Ovary (tissue), 3 donors: ENCODE data around the gene LHX4.

Experiments used
- POLR2A ChIP-seq: fragments of 450-650 bp; IDR thresholded peaks from one replicate; pipeline ENCODE4 v1.6.1; 2017; ENCODE audit warnings: antibody characterized with exemption, mild to moderate bottlenecking, moderate library complexity
- TF ChIP-seq, protein P1 (sequence below), 3 donors: fragments of 450-650 bp in 2 of 3; fragments of 200-600 bp in 1 of 3; IDR thresholded peaks; one replicate each; pipeline versions ENCODE4 v1.5.1 to v1.8.0; 2016 to 2022; ENCODE audit warnings: antibody characterized with exemption in 3 of 3, mild to moderate bottlenecking in 1 of 3
- donor health status: DM: no; HTN: no; CAD: no.

GRCh38 chr1:180255536-180256340, 25.7 kb downstream of the LHX4 start:
- no peak for TF ChIP-seq POLR2A
- TF ChIP-seq, protein P1, sequence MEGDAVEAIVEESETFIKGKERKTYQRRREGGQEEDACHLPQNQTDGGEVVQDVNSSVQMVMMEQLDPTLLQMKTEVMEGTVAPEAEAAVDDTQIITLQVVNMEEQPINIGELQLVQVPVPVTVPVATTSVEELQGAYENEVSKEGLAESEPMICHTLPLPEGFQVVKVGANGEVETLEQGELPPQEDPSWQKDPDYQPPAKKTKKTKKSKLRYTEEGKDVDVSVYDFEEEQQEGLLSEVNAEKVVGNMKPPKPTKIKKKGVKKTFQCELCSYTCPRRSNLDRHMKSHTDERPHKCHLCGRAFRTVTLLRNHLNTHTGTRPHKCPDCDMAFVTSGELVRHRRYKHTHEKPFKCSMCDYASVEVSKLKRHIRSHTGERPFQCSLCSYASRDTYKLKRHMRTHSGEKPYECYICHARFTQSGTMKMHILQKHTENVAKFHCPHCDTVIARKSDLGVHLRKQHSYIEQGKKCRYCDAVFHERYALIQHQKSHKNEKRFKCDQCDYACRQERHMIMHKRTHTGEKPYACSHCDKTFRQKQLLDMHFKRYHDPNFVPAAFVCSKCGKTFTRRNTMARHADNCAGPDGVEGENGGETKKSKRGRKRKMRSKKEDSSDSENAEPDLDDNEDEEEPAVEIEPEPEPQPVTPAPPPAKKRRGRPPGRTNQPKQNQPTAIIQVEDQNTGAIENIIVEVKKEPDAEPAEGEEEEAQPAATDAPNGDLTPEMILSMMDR (IDR thresholded peaks at IDR 0.05): no peak
